Suppressor macrophage treated with lipopolysaccharide for 4 hours (primary cell): ENCODE data around the gene FGF21.
"Not testable (repeated sequence)": the region's sequence is repeated elsewhere in the genome, so short reads cannot be mapped to it uniquely, and the experiment has no call there.

Experiments used
- DNase-seq: peaks from one replicate; pipeline ENCODE4 v3.0.0-alpha.2; 2020

The FGF21 gene, protein sequence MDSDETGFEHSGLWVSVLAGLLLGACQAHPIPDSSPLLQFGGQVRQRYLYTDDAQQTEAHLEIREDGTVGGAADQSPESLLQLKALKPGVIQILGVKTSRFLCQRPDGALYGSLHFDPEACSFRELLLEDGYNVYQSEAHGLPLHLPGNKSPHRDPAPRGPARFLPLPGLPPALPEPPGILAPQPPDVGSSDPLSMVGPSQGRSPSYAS

GRCh38 chr19:48755084-48755641 is at the start of gene FGF21:
Gene FGF21, plus strand, starts transcription at chr19:48755524. Its CDS starts 713 bp downstream, at chr19:48756237.
- no peak for DNase-seq

DNA sequence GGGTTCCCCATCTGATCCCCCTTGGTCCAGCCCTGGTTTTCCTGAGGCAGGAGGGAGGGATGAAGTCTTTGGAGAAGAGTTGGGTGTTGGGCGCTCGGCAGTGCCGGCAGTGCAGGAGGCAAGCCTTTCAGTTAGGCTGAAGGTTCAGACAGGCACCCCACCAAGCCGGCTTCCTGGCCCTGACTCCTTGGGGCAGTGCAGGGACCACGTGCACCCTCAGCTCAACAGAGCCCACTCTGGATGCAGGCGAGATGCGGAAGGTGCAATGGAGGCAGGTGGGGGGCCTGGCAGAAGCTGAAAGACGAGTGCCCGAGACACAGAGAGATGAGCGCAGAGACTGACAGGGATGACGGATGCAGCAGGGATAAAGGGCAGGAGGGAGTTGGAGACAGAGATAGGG is 46.9 kb upstream of the FGF21 start:
- no peak for DNase-seq

GRCh38 chr19:48711106-48711662 is 44.1 kb upstream of the FGF21 start:
- DNase-seq: no peak

GRCh38 chr19:48713041-48713863 is 42.1 kb upstream of the FGF21 start:
- DNase-seq: no peak

DNA sequence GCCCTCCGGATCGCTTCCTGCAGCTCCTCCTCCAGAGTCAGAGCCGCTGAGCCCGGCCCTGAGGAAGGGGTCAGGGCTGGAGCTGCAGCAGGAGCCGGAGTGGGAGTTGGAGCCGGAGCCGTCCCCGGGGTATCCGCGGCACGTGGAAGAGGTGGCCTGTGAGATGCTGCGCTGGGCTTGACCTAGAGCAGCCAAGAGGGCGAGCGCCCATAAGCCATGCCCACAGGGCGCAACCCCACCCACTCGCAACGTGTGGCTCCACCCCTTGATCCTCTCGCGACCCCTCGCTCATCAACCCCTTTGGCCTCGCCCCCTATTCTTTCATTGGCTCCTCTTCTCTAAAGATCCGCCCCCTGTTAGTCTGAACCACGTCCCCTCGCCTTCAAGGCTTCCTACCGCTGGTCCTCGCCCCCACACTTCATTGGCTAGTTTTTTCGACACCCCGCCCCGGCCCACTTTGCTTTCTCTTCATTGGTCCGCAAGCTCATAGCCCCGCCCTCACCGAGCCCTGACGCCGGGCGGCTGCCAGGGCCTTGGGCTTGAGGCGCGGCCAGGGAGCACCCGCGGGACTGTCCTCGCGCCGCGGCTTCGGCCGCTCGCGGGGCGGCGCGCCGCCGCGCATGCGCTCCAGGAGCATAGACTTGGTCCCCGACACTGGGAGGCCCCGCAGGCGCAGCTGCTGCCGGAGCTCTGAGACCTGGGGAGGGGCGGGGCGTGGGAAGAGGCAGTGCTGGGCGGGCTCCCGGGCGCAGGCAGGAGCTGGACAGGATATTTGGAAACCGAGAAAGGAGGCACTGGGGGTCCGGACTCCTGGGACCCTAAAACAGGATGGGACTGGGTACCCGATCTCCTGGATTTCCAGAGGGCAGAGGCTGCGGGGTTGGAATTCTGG is 41.2 kb upstream of the FGF21 start:
- peak; percentile 100 for DNase-seq

DNA sequence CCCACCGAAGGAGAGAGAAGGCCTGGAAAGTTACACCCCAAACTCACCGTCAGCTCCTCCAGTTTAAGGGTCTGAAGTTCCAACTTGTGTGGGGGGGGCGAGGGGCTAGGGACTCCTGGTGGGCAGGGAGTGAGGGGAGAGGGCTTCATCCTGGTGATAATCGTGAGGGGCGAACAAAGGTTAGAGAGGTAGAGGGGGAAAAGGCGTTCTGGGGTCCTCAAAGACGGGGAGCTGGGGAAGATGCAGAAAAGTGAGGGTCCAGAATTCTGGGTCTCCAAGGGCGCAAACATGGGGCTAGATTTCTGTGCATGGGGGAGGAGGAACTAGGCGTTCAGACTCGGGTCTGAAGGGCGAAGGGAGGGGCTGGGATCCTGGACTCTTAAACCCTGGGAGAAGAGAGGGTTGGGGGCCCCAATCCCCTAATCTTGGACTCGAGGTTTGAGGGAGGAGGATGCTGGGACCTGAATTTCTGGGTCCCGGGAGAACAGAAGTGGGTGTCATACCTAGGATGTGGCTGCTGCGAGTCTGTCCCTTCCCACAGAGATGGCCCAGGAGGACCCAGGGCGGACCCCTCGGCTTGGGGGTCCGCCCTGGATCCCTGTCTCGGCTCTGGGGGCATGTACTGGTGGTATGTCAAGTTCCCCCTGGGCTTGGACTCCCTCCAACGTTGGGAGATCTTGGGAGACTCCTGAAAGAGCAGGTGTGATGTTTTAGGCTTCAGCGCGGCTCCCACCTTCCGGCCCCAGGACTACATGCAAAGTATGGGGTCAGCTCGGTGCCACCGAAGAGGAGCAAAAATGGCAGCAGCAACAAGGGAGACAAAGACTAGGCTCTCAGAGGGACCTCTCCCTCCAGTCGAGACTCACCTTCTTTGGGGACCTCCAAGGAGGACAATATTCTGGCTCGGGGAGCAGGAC is 40.3 kb upstream of the FGF21 start:
- DNase-seq: no peak

DNA sequence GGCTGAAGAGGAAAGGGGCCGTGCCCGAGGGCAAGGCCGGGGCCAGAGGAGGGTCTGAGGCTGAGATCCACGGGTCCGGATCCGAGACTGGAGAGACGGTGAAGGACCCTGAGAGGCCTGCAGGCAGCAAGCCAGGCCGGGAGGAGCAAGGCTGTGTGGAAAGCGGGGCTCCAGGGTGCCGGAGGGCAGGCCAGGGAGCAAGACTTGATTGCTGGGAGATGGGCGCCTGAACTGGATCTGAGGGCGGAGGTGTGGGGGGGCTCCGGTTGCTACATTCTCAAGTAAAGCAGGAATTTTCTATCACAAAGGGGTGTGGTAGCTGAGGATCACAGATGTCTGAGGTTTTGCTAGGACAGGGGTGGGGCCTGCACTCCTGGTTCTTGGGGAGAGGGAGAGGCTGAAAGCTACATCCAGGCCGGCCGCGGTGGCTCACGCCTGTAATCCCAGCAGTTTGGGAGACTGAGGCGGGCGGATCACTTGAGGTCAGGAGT is 39.6 kb upstream of the FGF21 start:
- DNase-seq: no peak

DNA sequence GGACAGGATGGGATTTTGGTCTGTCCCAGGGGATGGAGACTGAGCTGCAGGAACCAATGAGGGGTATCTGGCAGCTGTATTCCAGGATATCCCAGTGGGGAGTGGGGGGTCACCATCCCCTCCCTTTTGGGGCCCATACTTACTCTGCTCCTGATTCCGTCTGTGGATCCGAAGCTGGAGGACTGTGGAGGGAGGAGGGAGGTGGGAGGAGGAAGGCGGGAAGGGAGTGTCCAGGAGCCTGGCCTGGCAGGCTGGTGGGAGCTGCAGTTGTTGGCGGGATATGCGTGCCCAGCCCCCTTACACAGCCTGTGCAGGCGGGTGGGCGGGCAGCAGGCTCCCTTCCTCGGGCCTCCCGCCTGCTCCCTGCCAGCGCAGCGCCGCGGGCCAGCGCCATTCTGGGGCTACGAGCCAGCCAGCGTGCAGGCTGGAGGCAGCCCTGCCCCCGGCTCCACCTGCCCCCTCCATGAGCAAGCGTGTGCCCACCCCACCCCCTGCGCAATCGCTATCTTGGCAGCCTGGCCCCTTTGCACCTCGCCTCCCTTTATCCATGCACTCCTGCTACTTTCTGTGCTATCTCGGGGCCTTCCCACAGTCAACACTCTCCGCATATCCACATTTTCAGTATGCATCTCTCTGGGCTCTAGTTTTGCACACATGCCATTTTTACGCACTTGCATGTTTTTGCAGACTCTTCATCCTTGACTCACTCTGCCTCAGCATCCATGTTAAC is 38.6 kb upstream of the FGF21 start:
- no peak for DNase-seq

DNA sequence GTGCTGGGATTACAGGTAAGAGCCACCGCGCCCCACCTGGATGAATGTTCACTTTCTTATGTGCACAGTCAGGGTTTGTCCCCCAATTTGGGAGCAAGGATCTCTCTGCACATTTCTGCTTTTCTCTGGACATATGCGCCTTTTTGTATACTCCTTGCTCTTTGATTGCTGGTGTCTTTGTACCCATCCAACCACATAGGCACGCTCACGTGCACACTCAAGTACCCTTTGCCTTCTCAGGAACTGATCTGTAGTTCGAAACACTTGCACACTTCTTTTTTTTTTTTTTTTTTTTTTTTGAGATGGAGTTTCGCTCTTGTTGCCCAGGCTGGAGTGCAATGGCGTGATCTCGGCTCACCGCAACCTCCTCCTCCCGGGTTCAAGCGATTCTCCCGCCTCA is 37.2 kb upstream of the FGF21 start:
- DNase-seq: not testable (repeated sequence)

- DNase-seq: no peak
Measured at GRCh38 chr19:48718711-48719231, 36.6 kb upstream of the FGF21 start.

DNA sequence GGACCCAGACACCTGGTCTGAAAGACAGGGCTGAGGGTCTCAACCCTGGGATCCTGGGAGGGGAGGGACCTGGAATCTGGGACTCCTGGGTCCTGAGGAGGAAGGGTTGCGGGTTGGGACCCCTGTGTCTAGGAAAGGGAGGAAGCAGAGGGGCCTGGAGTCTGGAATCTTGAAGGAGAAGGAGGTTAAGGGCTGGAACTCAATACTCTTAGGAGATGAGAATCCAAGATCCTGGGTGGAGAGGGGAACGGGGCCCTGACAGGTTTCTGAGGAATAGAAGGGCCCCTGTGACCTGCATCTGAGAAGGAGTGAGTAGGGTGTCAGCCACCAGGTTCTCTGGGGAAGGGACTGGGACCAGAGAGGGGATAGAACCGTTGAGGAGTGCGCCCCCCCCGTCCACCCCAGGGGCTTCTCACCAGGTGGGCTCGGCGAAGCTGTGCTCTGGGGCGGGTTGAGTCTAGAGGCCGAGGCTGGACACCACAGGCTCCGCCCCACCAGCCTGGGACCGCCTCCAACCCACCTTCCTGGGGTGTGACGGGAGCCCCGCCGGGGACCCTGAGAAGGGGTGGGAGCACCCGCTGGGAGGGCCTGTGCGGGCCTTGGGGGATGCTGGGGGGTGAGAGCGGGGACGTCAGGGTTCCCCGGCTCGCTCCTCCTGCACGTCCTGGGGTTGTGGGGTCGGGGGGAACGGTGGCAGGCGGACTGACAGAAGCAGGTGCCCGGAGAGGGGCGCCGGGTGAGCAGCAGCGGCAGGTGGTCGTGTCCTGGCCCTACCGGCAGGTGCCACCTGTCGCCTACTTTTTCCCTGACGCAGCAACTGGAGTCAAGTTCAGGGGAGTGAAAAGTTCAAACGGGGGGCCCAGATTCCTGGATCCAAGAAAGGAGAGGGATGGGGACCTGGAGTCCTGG is 35.8 kb upstream of the FGF21 start, which contains the start of gene MAMSTR:
Gene MAMSTR, minus strand, starts transcription at position 463 of the 909 bp plus-strand sequence. CDS start 694 bp downstream, outside the sequence.
- no peak for DNase-seq

GRCh38 chr19:48720251-48720612 is 35.1 kb upstream of the FGF21 start:
- no peak for DNase-seq

- DNase-seq: peak; percentile 96
Measured at GRCh38 chr19:48720613-48721296, 34.6 kb upstream of the FGF21 start.

DNA sequence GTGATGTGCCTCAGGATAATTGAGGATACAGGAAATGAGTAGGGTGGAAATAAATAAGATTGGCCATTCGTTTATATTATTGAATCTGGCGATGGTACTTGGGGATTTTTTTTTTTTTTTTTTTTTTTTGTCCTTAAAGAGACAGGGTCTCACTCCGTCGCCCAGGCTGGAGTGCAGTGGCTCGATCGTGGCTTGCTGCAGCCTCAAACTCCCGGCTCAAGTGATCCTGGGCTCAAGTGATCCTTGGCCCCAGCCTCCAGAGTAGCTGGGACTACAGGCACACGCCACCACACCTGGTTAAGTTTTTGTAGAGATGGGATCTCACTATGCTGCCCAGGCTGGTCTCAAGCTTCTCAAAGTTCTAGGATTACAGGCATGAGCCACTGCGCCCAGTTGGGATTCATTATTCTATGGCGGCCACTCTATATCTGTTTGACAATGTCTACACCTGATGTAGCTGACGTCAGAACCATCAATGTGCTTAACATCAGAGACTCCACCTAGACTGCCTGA is 33.1 kb upstream of the FGF21 start:
- no peak for DNase-seq

GRCh38 chr19:48724796-48725753 is 30.2 kb upstream of the FGF21 start:
- DNase-seq: peak; percentile 65

- peak; percentile 47 for DNase-seq
Measured at GRCh38 chr19:48726556-48726955, 28.8 kb upstream of the FGF21 start.
